Gastrocnemius medialis (tissue), 4 donors: ENCODE results near the gene ZBTB7C. TPM values are rescaled to one million over a fixed set of nuclear protein-coding genes. Genes with fewer than 3 reads are reported as not detected.

Experiments
- ATAC-seq, 2 donors: fragments of 150-250 bp; one replicate each; pipeline ENCODE4 v1.9.1; 2016
- DNase-seq, 2 donors: peaks; one replicate each; pipeline ENCODE4 v3.0.0-alpha.2; 2019
- H3K27ac ChIP-seq, 4 donors: fragments of 200-600 bp; sonication (generic); 1 replicate in 1 of 4; 2 replicates in 3 of 4; pipeline ENCODE4 v1.5.1; 2016 to 2018; ENCODE audit warnings: mild to moderate bottlenecking in 2 of 4, moderate library complexity in 1 of 4
- H3K27me3 ChIP-seq, 3 donors: fragments of 200-600 bp; sonication (generic) in 2 of 3; 1 replicate in 1 of 3; 2 replicates in 2 of 3; pipeline versions ENCODE4 v1.5.1 to v1.6.0; 2016 to 2019; ENCODE audit warnings: mild to moderate bottlenecking in 1 of 3, moderate library complexity in 1 of 3
- H3K36me3 ChIP-seq, 2 donors: fragments of 200-600 bp; sonication (generic) in 1 of 2; one replicate each; pipeline ENCODE4 v1.5.1; 2017 to 2018
- H3K4me1 ChIP-seq, 2 donors: fragments of 200-600 bp; sonication (generic) in 1 of 2; one replicate each; pipeline ENCODE4 v1.5.1; 2016 to 2017; ENCODE audit warnings: mild to moderate bottlenecking in 2 of 2
- H3K4me3 ChIP-seq, 4 donors: fragments of 200-600 bp; sonication (generic) in 3 of 4; 1 replicate in 1 of 4; 2 replicates in 3 of 4; pipeline ENCODE4 v1.5.1; 2016 to 2019; ENCODE audit warnings: mild to moderate bottlenecking in 2 of 4
- H3K9me3 ChIP-seq, 3 donors: fragments of 200-600 bp; sonication (generic) in 2 of 3; 1 replicate in 1 of 3; 2 replicates in 2 of 3; pipeline ENCODE4 v1.5.1; 2016 to 2019
- POLR2A ChIP-seq, 2 donors: fragments of 450-650 bp; IDR thresholded peaks; one replicate each; pipeline ENCODE4 v1.6.1; 2017; ENCODE audit warnings: antibody characterized with exemption in 2 of 2, mild to moderate bottlenecking in 2 of 2, moderate library complexity in 2 of 2
- in situ Hi-C, 4 donors: fragments of 200-750 bp; cut with MboI; loops; one replicate each; pipeline versions ENCODE4 v1.15.0 to v1.8.0; 2017; ENCODE audit warnings: low sequenced_read_pairs in 4 of 4
- intact Hi-C: fragments of 100-400 bp; cut with DNase I; formaldehyde crosslinking; loops from one replicate; pipeline ENCODE4 v1.15.1; 2023; ENCODE audit warnings: low total_unique reads
- total RNA-seq, 4 donors: library from RNA; depleted of rRNA; stranded (reverse); fragments of >200 nt; gene quantifications; one replicate each; pipeline versions ENCODE4 v1.1.0 to v1.2.3, GENCODE V29; 2016
- TF ChIP-seq, protein P1 (sequence below), 5 experiments: fragments of 450-650 bp in 3 of 5; fragments of 200-600 bp in 2 of 5; sonication (generic) in 2 of 5; IDR thresholded peaks in 4 of 5; conservative IDR thresholded peaks in 1 of 5; 1 replicate in 4 of 5; 2 replicates in 1 of 5; pipeline ENCODE4 v1.5.1; 2016 to 2019; ENCODE audit warnings: antibody characterized with exemption in 5 of 5, mild to moderate bottlenecking in 3 of 5, moderate library complexity in 3 of 5

Gene ZBTB7C
- total RNA-seq, 4 donors from 2014 or later = 0.53 to 12.3 (median 1.1) TPM

DNA sequence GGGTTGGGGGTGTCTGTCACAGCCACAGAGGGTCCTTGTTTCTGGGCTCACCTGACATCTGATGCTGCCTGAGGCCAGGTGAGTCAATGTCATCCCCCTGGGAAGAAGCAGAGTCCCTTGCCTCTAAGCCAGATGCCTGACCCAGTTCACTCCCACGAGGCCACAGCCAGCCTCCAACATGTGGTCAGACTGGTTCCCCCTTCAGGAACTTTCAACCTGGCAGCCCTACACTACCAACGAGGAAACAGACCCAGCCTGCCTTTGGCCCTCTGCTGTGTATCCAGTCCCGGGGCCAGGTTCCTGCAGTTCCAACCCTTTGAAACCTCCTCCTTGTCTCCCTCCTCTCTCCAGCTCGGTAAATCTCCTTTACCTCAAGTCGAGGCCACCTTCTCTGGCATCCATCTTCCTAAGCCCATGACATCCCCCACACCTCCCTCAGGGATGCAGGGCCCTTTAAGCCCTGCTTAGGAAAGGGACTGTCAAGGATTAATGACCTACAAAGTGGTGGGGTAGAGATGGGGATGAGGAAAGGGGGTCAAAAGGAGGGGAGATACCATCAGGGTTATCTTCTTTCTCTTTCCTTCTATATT, 429.5 kb downstream of the ZBTB7C start:
- ATAC-seq (no peak), DNase-seq (no peak)
- no peak for TF ChIP-seq POLR2A (IDR thresholded peaks at IDR 0.05)
- TF ChIP-seq, protein P1, sequence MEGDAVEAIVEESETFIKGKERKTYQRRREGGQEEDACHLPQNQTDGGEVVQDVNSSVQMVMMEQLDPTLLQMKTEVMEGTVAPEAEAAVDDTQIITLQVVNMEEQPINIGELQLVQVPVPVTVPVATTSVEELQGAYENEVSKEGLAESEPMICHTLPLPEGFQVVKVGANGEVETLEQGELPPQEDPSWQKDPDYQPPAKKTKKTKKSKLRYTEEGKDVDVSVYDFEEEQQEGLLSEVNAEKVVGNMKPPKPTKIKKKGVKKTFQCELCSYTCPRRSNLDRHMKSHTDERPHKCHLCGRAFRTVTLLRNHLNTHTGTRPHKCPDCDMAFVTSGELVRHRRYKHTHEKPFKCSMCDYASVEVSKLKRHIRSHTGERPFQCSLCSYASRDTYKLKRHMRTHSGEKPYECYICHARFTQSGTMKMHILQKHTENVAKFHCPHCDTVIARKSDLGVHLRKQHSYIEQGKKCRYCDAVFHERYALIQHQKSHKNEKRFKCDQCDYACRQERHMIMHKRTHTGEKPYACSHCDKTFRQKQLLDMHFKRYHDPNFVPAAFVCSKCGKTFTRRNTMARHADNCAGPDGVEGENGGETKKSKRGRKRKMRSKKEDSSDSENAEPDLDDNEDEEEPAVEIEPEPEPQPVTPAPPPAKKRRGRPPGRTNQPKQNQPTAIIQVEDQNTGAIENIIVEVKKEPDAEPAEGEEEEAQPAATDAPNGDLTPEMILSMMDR (IDR thresholded peaks at IDR 0.05 in 4 of 5, conservative IDR thresholded peaks at IDR 0.05 in 1 of 5) = no peak
- intact Hi-C loops (no loop called here), in situ Hi-C loops (no loop called here)
- Histone ChIP-seq H3K4me3 (no peak overlapping the region), H3K4me1 (no peaks in the 10 kb centered on the region), H3K27me3 (no peaks in the 10 kb centered on the region), H3K9me3 (no peaks in the 10 kb centered on the region), H3K36me3 (no peaks in the 10 kb centered on the region), H3K27ac (no peak overlapping the region)

DNA sequence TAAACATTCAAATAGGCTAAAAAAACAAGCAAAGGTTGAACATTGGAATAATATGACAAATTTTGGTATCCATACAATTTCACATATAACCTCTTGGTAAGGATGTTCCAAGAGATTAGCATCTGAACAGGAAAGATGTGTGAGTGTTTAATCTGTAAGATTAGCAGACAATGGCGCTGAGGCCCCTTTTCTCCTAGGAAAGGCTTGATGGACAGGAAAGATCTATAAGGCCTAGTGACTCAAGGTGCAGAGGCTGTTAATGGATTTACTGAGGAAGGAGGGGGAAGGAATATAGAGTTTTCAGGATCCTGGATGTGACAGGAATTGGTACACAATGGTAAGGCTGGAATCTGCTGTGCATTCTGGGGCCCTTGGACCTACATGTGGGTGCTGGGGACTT, 430.6 kb downstream of the ZBTB7C start:
- H3K27me3 ChIP-seq = no peaks in the 10 kb centered on the region
- ATAC-seq = no peak
- TF ChIP-seq, protein P1 (IDR thresholded peaks at IDR 0.05 in 4 of 5, conservative IDR thresholded peaks at IDR 0.05 in 1 of 5) = no peak
- no peak for TF ChIP-seq POLR2A (IDR thresholded peaks at IDR 0.05)
- H3K27ac ChIP-seq = no peak overlapping the region
- no peaks in the 10 kb centered on the region for H3K36me3 ChIP-seq
- no peak for DNase-seq
- in situ Hi-C loops = no loop called here
- no peak overlapping the region for H3K4me3 ChIP-seq
- no peaks in the 10 kb centered on the region for H3K9me3 ChIP-seq
- intact Hi-C loops = no loop called here
- H3K4me1 ChIP-seq = no peaks in the 10 kb centered on the region

DNA sequence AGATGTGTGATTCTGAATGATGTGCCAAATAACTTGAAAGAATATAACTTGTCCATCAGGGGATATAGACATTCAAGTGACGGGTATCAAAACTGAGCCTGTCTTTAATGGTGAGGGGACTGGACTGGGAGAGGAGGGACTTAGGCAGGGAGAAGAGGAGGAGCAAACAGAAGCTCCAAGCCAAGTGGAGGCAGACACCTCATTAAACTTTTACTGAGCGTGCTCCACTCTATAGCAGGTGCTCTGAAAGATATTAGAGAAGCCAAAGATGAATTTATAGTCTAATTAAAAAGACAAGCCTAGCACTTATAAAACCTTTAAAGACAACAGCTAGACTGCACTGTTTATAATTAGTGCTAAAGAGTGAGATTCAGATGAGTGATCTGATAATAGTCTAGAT, 431.0 kb downstream of the ZBTB7C start:
- Histone ChIP-seq H3K27me3 (no peaks in the 10 kb centered on the region), H3K27ac (no peak overlapping the region), H3K4me3 (no peak overlapping the region), H3K9me3 (no peaks in the 10 kb centered on the region), H3K36me3 (no peaks in the 10 kb centered on the region), H3K4me1 (no peaks in the 10 kb centered on the region)
- no peak for TF ChIP-seq POLR2A (IDR thresholded peaks at IDR 0.05)
- TF ChIP-seq, protein P1 (IDR thresholded peaks at IDR 0.05 in 4 of 5, conservative IDR thresholded peaks at IDR 0.05 in 1 of 5) = no peak
- intact Hi-C loops = no loop called here
- DNase-seq = no peak
- in situ Hi-C loops = no loop called here
- no peak for ATAC-seq

Other genes starting within 250 kb of the ZBTB7C start
- 10 to 100 TPM; 20.2 to 35.4 (median 23.1) TPM for gene CTIF, start 129.6 kb upstream of the ZBTB7C start, total RNA-seq